Measurements from ENCODE around the gene TMEM126B.
"Not testable (repeated sequence)": the region's sequence is repeated elsewhere in the genome, so short reads cannot be mapped to it uniquely, and the experiment has no call there.

- TF ChIP-seq, protein P1, sequence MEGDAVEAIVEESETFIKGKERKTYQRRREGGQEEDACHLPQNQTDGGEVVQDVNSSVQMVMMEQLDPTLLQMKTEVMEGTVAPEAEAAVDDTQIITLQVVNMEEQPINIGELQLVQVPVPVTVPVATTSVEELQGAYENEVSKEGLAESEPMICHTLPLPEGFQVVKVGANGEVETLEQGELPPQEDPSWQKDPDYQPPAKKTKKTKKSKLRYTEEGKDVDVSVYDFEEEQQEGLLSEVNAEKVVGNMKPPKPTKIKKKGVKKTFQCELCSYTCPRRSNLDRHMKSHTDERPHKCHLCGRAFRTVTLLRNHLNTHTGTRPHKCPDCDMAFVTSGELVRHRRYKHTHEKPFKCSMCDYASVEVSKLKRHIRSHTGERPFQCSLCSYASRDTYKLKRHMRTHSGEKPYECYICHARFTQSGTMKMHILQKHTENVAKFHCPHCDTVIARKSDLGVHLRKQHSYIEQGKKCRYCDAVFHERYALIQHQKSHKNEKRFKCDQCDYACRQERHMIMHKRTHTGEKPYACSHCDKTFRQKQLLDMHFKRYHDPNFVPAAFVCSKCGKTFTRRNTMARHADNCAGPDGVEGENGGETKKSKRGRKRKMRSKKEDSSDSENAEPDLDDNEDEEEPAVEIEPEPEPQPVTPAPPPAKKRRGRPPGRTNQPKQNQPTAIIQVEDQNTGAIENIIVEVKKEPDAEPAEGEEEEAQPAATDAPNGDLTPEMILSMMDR (IDR thresholded peaks at IDR 0.05) = not testable (repeated sequence)
- not testable (repeated sequence) for TF ChIP-seq POLR2A (IDR thresholded peaks at IDR 0.05)
Observed at GRCh38 chr11:85606237-85606636, 22.2 kb upstream of the TMEM126B start.
